HepG2 (cell line): ENCODE measurements around the gene C19orf47. TPM values are rescaled to one million over a fixed set of nuclear protein-coding genes. Genes with fewer than 3 reads are reported as not detected.

Experiments
- ATRX ChIP-seq: sonication (generic); formaldehyde crosslinking; IDR thresholded peaks from 2 replicates; pipeline ENCODE4 v1.4.0; 2020; ENCODE audit warnings: missing genetic modification reagents, borderline replicate concordance
- PTBP1 ChIP-seq: fragments of 200-400 bp; formaldehyde crosslinking; IDR thresholded peaks from 2 replicates; pipeline ENCODE4 v1.6.1; 2018; ENCODE audit warnings: low read length, low read depth; ENCODE audit not compliant: poor library complexity, severe bottlenecking
- ZBTB40 ChIP-seq, 2 experiments: fragments of 450-650 bp in 1 of 2; sonication (generic) in 1 of 2; formaldehyde crosslinking in 1 of 2; IDR thresholded peaks; 2 replicates each; pipeline versions ENCODE4 v1.6.1 to v1.8.0; 2016 to 2022; ENCODE audit warnings: antibody characterized with exemption in 1 of 2, mild to moderate bottlenecking in 1 of 2, missing genetic modification reagents in 1 of 2
- ZNF253 ChIP-seq: sonication (generic); formaldehyde crosslinking; IDR thresholded peaks from 2 replicates; pipeline ENCODE4 v1.8.0; 2022; ENCODE audit warnings: mild to moderate bottlenecking, missing genetic modification reagents, borderline replicate concordance
- ZNF720 ChIP-seq: sonication (generic); formaldehyde crosslinking; IDR thresholded peaks from 2 replicates; pipeline ENCODE4 v1.4.0; 2020; ENCODE audit warnings: missing genetic modification reagents
- polyA plus RNA-seq, 8 experiments: library from polyadenylated mRNA; depleted of rRNA in 3 of 8; stranded (reverse) in 7 of 8; unstranded in 1 of 8; fragments of >200 nt; fragmentation: Illumina TruSeq in 4 of 8; extraction: Trizol in 4 of 8; gene quantifications; 2 replicates each; pipeline versions ENCODE4 v1.2.1 to v1.2.3, GENCODE V29; 2011 to 2016; ENCODE audit warnings: low read depth in 4 of 8, missing spikeins in 1 of 8, mixed read lengths in 1 of 8; ENCODE audit not compliant: insufficient read depth in 1 of 8
- total RNA-seq, 5 experiments: library from RNA; depleted of rRNA; stranded (reverse); fragments of >200 nt; fragmentation: Illumina TruSeq; extraction: Trizol; gene quantifications; 2 replicates each; pipeline ENCODE4 v1.2.3, GENCODE V29; 2016; ENCODE audit warnings: low read depth in 1 of 5

The C19orf47 gene
- total and polyA plus RNA-seq, 2 of the 13 experiments (the other 11 are each of a cell fraction or from before 2014, with no cell fraction given): 8.1 to 10.6 TPM

- no peak for TF ChIP-seq PTBP1
- no peak for TF ChIP-seq ZNF253 (CRISPR knock-in tag)
- no peak for TF ChIP-seq ZNF720 (CRISPR knock-in tag)
- no peak for TF ChIP-seq ATRX
- TF ChIP-seq ZBTB40 (IDR thresholded peaks at IDR 0.05): no peak
- no peak for TF ChIP-seq ZBTB40 (CRISPR knock-in tag; IDR thresholded peaks at IDR 0.05)
These were observed 12.0 kb upstream of the C19orf47 start (continued) for GRCh38 chr19:40360020-40360707.
